ENCODE data around the gene DENND6B. TPM values are rescaled to one million over a fixed set of nuclear protein-coding genes. Genes with fewer than 3 reads are reported as not detected.

Gene DENND6B
- total RNA-seq, 2 donors from 2014 or later = 3.4 to 7.3 TPM

GRCh38 chr22:50269970-50270665, 56.7 kb downstream of the DENND6B start, which contains the start of gene MAPK11:
MAPK11 (minus strand) TSS chr22:50270380; CDS start chr22:50270292, 88 bp downstream.
- no peak for TF ChIP-seq CTCF (IDR thresholded peaks at IDR 0.05)
- no peak for TF ChIP-seq POLR2A (IDR thresholded peaks at IDR 0.05)
- intact Hi-C loops (cut with DNase I) = loop anchor here (5.0 kb wide), 1 partner anchor 62 kb away; no protein-coding TSS in a partner anchor
- H3K4me3 ChIP-seq = peak within 1 kb of the TSS in 1 of 2 donors; percentile 3
- 1 to 2% methylated on average over 11 to 76 of the region's 92 CpGs for WGBS, 2 donors
- ATAC-seq = peak; percentile 46
- no peaks in the 10 kb centered on the region for H3K36me3 ChIP-seq (replicated peaks in 1 of 2; ENCODE audit: insufficient read depth in 1 of 2, low read depth in 2 of 2)
- no peaks in the 10 kb centered on the region for H3K9me3 ChIP-seq
- peaks cover 52% of the 10 kb centered on the region for H3K4me1 ChIP-seq
- H3K27ac ChIP-seq = peak within 1 kb of the TSS in 2 of 4 donors; percentile 28 to 44
- DNase-seq = peak in 2 of 4 donors; percentile 43 to 45
- no peaks in the 10 kb centered on the region for H3K27me3 ChIP-seq

- TF ChIP-seq POLR2A (IDR thresholded peaks at IDR 0.05) (no peak), CTCF (IDR thresholded peaks at IDR 0.05) (no peak)
- 35% methylated on average over 17 of the region's 18 CpGs; no CpG with 5 or more reads in 1 of the 2 donors for WGBS, 2 donors
- Histone ChIP-seq H3K9me3 (no peaks in the 10 kb centered on the region), H3K4me3 (no peak overlapping the region), H3K27ac (peak overlapping the region in 2 of 4 donors; percentile 28 to 44), H3K27me3 (no peaks in the 10 kb centered on the region), H3K36me3 (replicated peaks in 1 of 2; ENCODE audit: insufficient read depth in 1 of 2, low read depth in 2 of 2) (no peaks in the 10 kb centered on the region), H3K4me1 (peaks cover 52% of the 10 kb centered on the region)
- ATAC-seq (no peak), DNase-seq (no peak)
- intact Hi-C loops (cut with DNase I) = loop anchor here (5.0 kb wide), 1 partner anchor 63 kb away; no protein-coding TSS in a partner anchor
Observed at GRCh38 chr22:50269573-50269969, 57.2 kb downstream of the DENND6B start.

- peaks cover 49% of the 10 kb centered on the region for H3K4me1 ChIP-seq
- peak; percentile 20 for ATAC-seq
Observed at GRCh38 chr22:50268655-50269113, 58.1 kb downstream of the DENND6B start.

GRCh38 chr22:50267591-50268390, 59.0 kb downstream of the DENND6B start:
- H3K27ac ChIP-seq = no peak overlapping the region
- intact Hi-C loops (cut with DNase I) = loop anchor here (5.0 kb wide), 1 partner anchor 65 kb away; no protein-coding TSS in a partner anchor

More at GRCh38 chr22:50268655-50269113, 58.1 kb downstream of the DENND6B start:
- intact Hi-C loops (cut with DNase I) = loop anchor here (5.0 kb wide), 1 partner anchor 64 kb away; no protein-coding TSS in a partner anchor
- DNase-seq = peak; percentile 63 to 84 (median 78)
- Histone ChIP-seq H3K27me3 (no peaks in the 10 kb centered on the region), H3K36me3 (replicated peaks in 1 of 2; ENCODE audit: insufficient read depth in 1 of 2, low read depth in 2 of 2) (no peaks in the 10 kb centered on the region), H3K4me3 (no peak overlapping the region), H3K9me3 (no peaks in the 10 kb centered on the region), H3K27ac (no peak overlapping the region)
- TF ChIP-seq POLR2A (IDR thresholded peaks at IDR 0.05) = no peak
- no peak for TF ChIP-seq CTCF (IDR thresholded peaks at IDR 0.05)
- WGBS, 2 donors = 26 to 37% methylated on average over 6 to 9 of the region's 9 CpGs

More at GRCh38 chr22:50267591-50268390, 59.0 kb downstream of the DENND6B start:
- ATAC-seq (peak; percentile 65), DNase-seq (peak; percentile 75 to 82 (median 76))
- Histone ChIP-seq H3K4me1 (peaks cover 49% of the 10 kb centered on the region), H3K9me3 (no peaks in the 10 kb centered on the region), H3K36me3 (replicated peaks in 1 of 2; ENCODE audit: insufficient read depth in 1 of 2, low read depth in 2 of 2) (no peaks in the 10 kb centered on the region), H3K27me3 (no peaks in the 10 kb centered on the region), H3K4me3 (no peak overlapping the region)
- WGBS, 2 donors = 8% methylated on average over 62 of the region's 75 CpGs; no CpG with 5 or more reads in 1 of the 2 donors
- TF ChIP-seq CTCF (IDR thresholded peaks at IDR 0.05) (peak in 4 of 7 experiments; percentile 13 to 30 (median 22)), POLR2A (IDR thresholded peaks at IDR 0.05) (no peak)

Data from body of pancreas (tissue), 4 donors.